Measurements from ENCODE around the gene OR52E6.

GRCh38 chr11:5880329-5880728, 38.6 kb upstream of the OR52E6 start, which contains the start of gene OR52E4:
- no peak for TF ChIP-seq SMAD1 (CRISPR knock-in tag; IDR thresholded peaks at IDR 0.05; ENCODE audit: borderline replicate concordance, low read depth)
- no peak for TF ChIP-seq BRCA1 (CRISPR knock-in tag; IDR thresholded peaks at IDR 0.05)
- no peak for TF ChIP-seq NCOA2 (CRISPR knock-in tag; IDR thresholded peaks at IDR 0.05)
